ENCODE measurements around the gene PDE3B. TPM values are rescaled to one million over a fixed set of nuclear protein-coding genes. Genes with fewer than 3 reads are reported as not detected.

Gene PDE3B
- total and polyA plus RNA-seq, 2 of the 8 experiments (the other 6 are each of a cell fraction or from before 2014, with no cell fraction given), result 2.7 to 10.9 TPM

- no peak for TF ChIP-seq CBX5 (IDR thresholded peaks at IDR 0.05; ENCODE audit: low read depth, low read length)
- TF ChIP-seq RXRA (IDR thresholded peaks at IDR 0.05; ENCODE audit: insufficient read depth, low read depth, low read length), result no peak
- no peak for TF ChIP-seq BRCA1 (IDR thresholded peaks at IDR 0.05; ENCODE audit: low read depth, low read length)
- TF ChIP-seq NANOG (IDR thresholded peaks at IDR 0.05; ENCODE audit: insufficient read depth, low read depth, low read length, poor library complexity, severe bottlenecking), result no peak
- TF ChIP-seq POLR2A (IDR thresholded peaks at IDR 0.05; ENCODE audit: control extremely low read depth in 1 of 2, low read depth in 2 of 2, low read length in 2 of 2), result no peak
- TF ChIP-seq CHD2 (IDR thresholded peaks at IDR 0.05; ENCODE audit: low read length), result no peak
- TF ChIP-seq JUN (IDR thresholded peaks at IDR 0.05; ENCODE audit: low read depth, low read length), result no peak
- no peak for TF ChIP-seq SIRT6 (IDR thresholded peaks at IDR 0.05; ENCODE audit: low read length)
- no peak for TF ChIP-seq POLR2AphosphoS5 (IDR thresholded peaks at IDR 0.05; ENCODE audit: low read depth, low read length)
Observed at GRCh38 chr11:14673421-14673820, 29.8 kb downstream of the PDE3B start (continued).

Measured in H1 (cell line).